Measurements from ENCODE around the gene HNRNPAB.
A peak's percentile ranks its signal among the peaks of the same experiment; 100 is the strongest.

The HNRNPAB gene

GRCh38 chr5:178232124-178232919 lies 28.0 kb downstream of the HNRNPAB start, which contains the start of gene PHYKPL:
Gene PHYKPL, minus strand, starts transcription at chr5:178232802. Its CDS starts 252 bp downstream, at chr5:178232550.
- TF ChIP-seq ZFP30 (CRISPR knock-in tag; IDR thresholded peaks at IDR 0.05) (no peak), GLIS3 (CRISPR knock-in tag; IDR thresholded peaks at IDR 0.05) (no peak), ZNF70 (CRISPR knock-in tag; IDR thresholded peaks at IDR 0.05) (no peak)
- ATAC-seq = peak; percentile 80

DNA sequence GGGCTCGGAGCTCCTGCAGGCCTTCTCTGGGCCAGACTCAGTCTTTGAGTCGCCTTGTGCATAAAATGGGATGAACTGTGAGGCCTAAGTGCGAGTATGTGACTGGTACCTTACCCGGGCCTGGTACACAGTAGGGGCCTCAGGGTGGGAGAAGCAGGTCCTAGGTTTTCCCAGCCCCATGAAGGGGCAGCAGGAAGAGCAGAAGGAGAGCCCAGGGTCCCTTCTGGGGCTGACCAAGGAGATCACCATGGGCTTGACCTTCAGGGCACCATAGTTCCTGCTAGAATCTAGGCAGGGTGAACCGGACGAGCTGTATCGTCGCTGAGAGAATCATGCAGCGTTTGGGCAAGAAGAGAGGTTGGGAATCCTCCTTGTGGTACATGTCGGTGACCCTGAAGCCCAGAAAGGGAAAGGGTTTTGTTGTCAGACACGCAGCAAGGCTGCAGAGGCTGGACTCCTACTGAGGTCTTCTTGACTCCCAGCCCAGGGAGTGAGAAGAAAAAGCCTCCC lies 28.6 kb downstream of the HNRNPAB start:
- TF ChIP-seq POU6F1 (CRISPR knock-in tag; IDR thresholded peaks at IDR 0.05; ENCODE audit: borderline replicate concordance, low read depth) = no peak
- TF ChIP-seq TCF4 (CRISPR knock-in tag; IDR thresholded peaks at IDR 0.05; ENCODE audit: borderline replicate concordance) = no peak
- TF ChIP-seq ISL1 (CRISPR knock-in tag; IDR thresholded peaks at IDR 0.05) = no peak
- TF ChIP-seq BACH2 (CRISPR knock-in tag; IDR thresholded peaks at IDR 0.05; ENCODE audit: borderline replicate concordance) = no peak
- no peak for TF ChIP-seq SNAI2 (CRISPR knock-in tag; IDR thresholded peaks at IDR 0.05)
- TF ChIP-seq, protein P1, sequence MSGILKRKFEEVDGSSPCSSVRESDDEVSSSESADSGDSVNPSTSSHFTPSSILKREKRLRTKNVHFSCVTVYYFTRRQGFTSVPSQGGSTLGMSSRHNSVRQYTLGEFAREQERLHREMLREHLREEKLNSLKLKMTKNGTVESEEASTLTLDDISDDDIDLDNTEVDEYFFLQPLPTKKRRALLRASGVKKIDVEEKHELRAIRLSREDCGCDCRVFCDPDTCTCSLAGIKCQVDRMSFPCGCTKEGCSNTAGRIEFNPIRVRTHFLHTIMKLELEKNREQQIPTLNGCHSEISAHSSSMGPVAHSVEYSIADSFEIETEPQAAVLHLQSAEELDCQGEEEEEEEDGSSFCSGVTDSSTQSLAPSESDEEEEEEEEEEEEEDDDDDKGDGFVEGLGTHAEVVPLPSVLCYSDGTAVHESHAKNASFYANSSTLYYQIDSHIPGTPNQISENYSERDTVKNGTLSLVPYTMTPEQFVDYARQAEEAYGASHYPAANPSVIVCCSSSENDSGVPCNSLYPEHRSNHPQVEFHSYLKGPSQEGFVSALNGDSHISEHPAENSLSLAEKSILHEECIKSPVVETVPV (CRISPR knock-in tag; IDR thresholded peaks at IDR 0.05) = no peak
- TF ChIP-seq ZFP30 (CRISPR knock-in tag; IDR thresholded peaks at IDR 0.05) = no peak
- TF ChIP-seq TOX (CRISPR knock-in tag; IDR thresholded peaks at IDR 0.05; ENCODE audit: borderline replicate concordance) = no peak
- no peak for TF ChIP-seq ZNF565 (CRISPR knock-in tag; conservative IDR thresholded peaks at IDR 0.05; ENCODE audit: low read depth)
- TF ChIP-seq, protein P2, sequence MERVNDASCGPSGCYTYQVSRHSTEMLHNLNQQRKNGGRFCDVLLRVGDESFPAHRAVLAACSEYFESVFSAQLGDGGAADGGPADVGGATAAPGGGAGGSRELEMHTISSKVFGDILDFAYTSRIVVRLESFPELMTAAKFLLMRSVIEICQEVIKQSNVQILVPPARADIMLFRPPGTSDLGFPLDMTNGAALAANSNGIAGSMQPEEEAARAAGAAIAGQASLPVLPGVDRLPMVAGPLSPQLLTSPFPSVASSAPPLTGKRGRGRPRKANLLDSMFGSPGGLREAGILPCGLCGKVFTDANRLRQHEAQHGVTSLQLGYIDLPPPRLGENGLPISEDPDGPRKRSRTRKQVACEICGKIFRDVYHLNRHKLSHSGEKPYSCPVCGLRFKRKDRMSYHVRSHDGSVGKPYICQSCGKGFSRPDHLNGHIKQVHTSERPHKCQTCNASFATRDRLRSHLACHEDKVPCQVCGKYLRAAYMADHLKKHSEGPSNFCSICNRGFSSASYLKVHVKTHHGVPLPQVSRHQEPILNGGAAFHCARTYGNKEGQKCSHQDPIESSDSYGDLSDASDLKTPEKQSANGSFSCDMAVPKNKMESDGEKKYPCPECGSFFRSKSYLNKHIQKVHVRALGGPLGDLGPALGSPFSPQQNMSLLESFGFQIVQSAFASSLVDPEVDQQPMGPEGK (CRISPR knock-in tag; IDR thresholded peaks at IDR 0.05; ENCODE audit: borderline replicate concordance) = no peak
- TF ChIP-seq ZFP3 (CRISPR knock-in tag; IDR thresholded peaks at IDR 0.05) = no peak
- no peak for TF ChIP-seq ESRRG (CRISPR knock-in tag; IDR thresholded peaks at IDR 0.05)
- ATAC-seq = no peak

DNA sequence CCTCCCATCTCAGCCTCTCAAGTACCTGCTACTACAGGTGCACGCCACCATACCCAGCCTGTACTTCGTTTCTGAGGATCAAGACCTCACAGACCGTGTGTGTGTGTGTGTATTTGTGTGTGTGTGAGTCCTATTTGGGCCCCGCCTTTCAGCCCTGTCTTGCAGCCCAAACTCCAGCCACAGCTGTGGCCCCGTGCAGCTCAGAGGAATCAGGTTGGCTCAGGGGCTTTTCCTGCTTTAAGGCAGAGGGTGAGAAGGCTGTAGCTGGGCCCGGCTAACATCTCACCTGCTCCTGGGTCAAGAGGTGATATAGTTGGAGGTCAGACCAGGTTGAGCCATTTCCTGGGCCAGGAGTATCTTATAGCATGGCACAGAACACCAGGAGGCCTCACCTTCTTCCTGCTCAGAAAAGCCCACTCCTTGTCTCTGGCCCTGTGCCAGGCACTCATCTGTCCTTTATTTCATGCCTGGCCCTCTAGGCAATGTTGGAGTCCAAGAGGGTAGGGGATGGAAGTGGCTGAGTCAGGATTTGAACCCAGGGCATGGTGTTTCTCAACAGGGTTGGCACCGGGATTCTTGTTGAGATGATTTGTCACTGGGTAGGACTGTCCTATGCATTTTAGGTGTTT lies 29.9 kb downstream of the HNRNPAB start:
- ATAC-seq = no peak
- TF ChIP-seq ZFP3 (CRISPR knock-in tag; IDR thresholded peaks at IDR 0.05) = no peak
- TF ChIP-seq TCF4 (CRISPR knock-in tag; IDR thresholded peaks at IDR 0.05; ENCODE audit: borderline replicate concordance) = no peak
- TF ChIP-seq ARNTL (CRISPR knock-in tag; IDR thresholded peaks at IDR 0.05; ENCODE audit: borderline replicate concordance, low read depth) = no peak
- no peak for TF ChIP-seq CREB5 (CRISPR knock-in tag; IDR thresholded peaks at IDR 0.05; ENCODE audit: low read depth)
- no peak for TF ChIP-seq ISL1 (CRISPR knock-in tag; IDR thresholded peaks at IDR 0.05)
- TF ChIP-seq ZNF565 (CRISPR knock-in tag; conservative IDR thresholded peaks at IDR 0.05; ENCODE audit: low read depth) = no peak
- TF ChIP-seq BACH2 (CRISPR knock-in tag; IDR thresholded peaks at IDR 0.05; ENCODE audit: borderline replicate concordance) = no peak
- no peak for TF ChIP-seq GLIS3 (CRISPR knock-in tag; IDR thresholded peaks at IDR 0.05)
- no peak for TF ChIP-seq PPARA (CRISPR knock-in tag; IDR thresholded peaks at IDR 0.05; ENCODE audit: borderline replicate concordance)
- no peak for TF ChIP-seq OSR1 (CRISPR knock-in tag; IDR thresholded peaks at IDR 0.05)
- TF ChIP-seq ZFP30 (CRISPR knock-in tag; IDR thresholded peaks at IDR 0.05) = no peak
- TF ChIP-seq, protein P2 (CRISPR knock-in tag; IDR thresholded peaks at IDR 0.05; ENCODE audit: borderline replicate concordance) = no peak
- no peak for TF ChIP-seq ZNF8 (CRISPR knock-in tag; IDR thresholded peaks at IDR 0.05)
